SK-N-SH (cell line): Measurements from ENCODE around the gene UBE2E3. TPM values are rescaled to one million over a fixed set of nuclear protein-coding genes. Genes with fewer than 3 reads are reported as not detected.

Experiments
- CTCF ChIA-PET: fragments of 300-600, 350-600 bp; formaldehyde crosslinking; extraction: SDS; loops from one replicate; lab custom pipeline; 2021; lab: Yijun Ruan, JAX
- POLR2A ChIA-PET: fragments of 350-600 bp; sonication (Branson Sonifier 250); formaldehyde crosslinking; extraction: SDS; loops from one replicate; lab custom pipeline; 2020; ENCODE audit warnings: antibody characterized with exemption, inconsistent platforms; lab: Yijun Ruan, JAX
- DNase-seq: peaks from one replicate; pipeline ENCODE4 v3.0.0; 2012
- H2AFZ ChIP-seq: fragments of 200-600 bp; sonication (generic); 2 replicates; pipeline ENCODE4 v1.8.1; 2016; ENCODE audit warnings: antibody characterized with exemption, mild to moderate bottlenecking, low read depth
- H3F3A ChIP-seq: fragments of 200-600 bp; sonication (generic); replicated peaks from 2 replicates; pipeline ENCODE3; 2016; ENCODE audit warnings: antibody characterized with exemption, mild to moderate bottlenecking; ENCODE audit not compliant: insufficient read depth
- H3K27ac ChIP-seq, 2 experiments: fragments of 200-500 bp in 1 of 2; fragments of 200-600 bp in 1 of 2; sonication (Bioruptor generic) in 1 of 2; sonication (generic), shearing (Covaris generic) in 1 of 2; 2 replicates each; pipeline versions ENCODE4 v1.5.1 to v1.6.1; 2014 to 2016; ENCODE audit warnings: low read depth in 2 of 2, inconsistent platforms in 1 of 2, low read length in 1 of 2, mild to moderate bottlenecking in 1 of 2, mixed read lengths in 1 of 2
- H3K27me3 ChIP-seq: fragments of 200-600 bp; sonication (generic), shearing (Covaris generic); 2 replicates; pipeline ENCODE4 v1.6.1; 2016; ENCODE audit warnings: mixed run types; ENCODE audit not compliant: insufficient read depth
- H3K36me3 ChIP-seq, 2 experiments: fragments of 200-500 bp in 1 of 2; fragments of 200-600 bp in 1 of 2; sonication (Bioruptor generic) in 1 of 2; sonication (generic) in 1 of 2; replicated peaks in 1 of 2; 2 replicates each; pipeline versions ENCODE3 to v1.5.1; 2014 to 2016; ENCODE audit warnings: low read length in 1 of 2, mild to moderate bottlenecking in 1 of 2; ENCODE audit not compliant: insufficient read depth in 2 of 2, control insufficient read depth in 1 of 2
- H3K4me1 ChIP-seq, 2 experiments: fragments of 200-500 bp in 1 of 2; fragments of 200-600 bp in 1 of 2; sonication (Bioruptor generic) in 1 of 2; sonication (generic), shearing (Covaris generic) in 1 of 2; 2 replicates each; pipeline versions ENCODE4 v1.5.1 to v1.6.1; 2014 to 2016; ENCODE audit warnings: low read depth in 1 of 2, low read length in 1 of 2, mixed run types in 1 of 2; ENCODE audit not compliant: insufficient read depth in 2 of 2, control insufficient read depth in 1 of 2
- H3K4me2 ChIP-seq: fragments of 200-600 bp; sonication (generic), shearing (Covaris generic); 2 replicates; pipeline ENCODE4 v1.6.1; 2017; ENCODE audit warnings: mixed run types
- H3K4me3 ChIP-seq, 2 experiments: fragments of 200-500 bp in 1 of 2; fragments of 200-600 bp in 1 of 2; sonication (Bioruptor generic) in 1 of 2; sonication (generic), shearing (Covaris generic) in 1 of 2; 2 replicates each; pipeline versions ENCODE4 v1.5.1 to v1.8.1; 2014 to 2016; ENCODE audit warnings: low read depth in 2 of 2, inconsistent platforms in 1 of 2, low read length in 1 of 2, mild to moderate bottlenecking in 1 of 2, mixed read lengths in 1 of 2, moderate library complexity in 1 of 2
- H3K79me2 ChIP-seq: fragments of 200-600 bp; sonication (generic); 2 replicates; pipeline ENCODE4 v1.8.1; 2017; ENCODE audit warnings: mild to moderate bottlenecking; ENCODE audit not compliant: insufficient read depth
- H3K9ac ChIP-seq: fragments of 200-600 bp; sonication (generic); 2 replicates; pipeline ENCODE4 v1.6.1; 2017; ENCODE audit warnings: mixed run types
- H3K9me2 ChIP-seq: fragments of 200-600 bp; sonication (generic); 2 replicates; pipeline ENCODE4 v1.6.1; 2017; ENCODE audit warnings: mixed run types
- H3K9me3 ChIP-seq: fragments of 200-600 bp; sonication (generic); 2 replicates; pipeline ENCODE4 v1.6.1; 2017; ENCODE audit warnings: mixed run types, mild to moderate bottlenecking, moderate library complexity
- H4K20me1 ChIP-seq: fragments of 200-600 bp; sonication (generic); 2 replicates; pipeline ENCODE4 v1.6.1; 2017; ENCODE audit warnings: mild to moderate bottlenecking, mixed run types; ENCODE audit not compliant: insufficient read depth
- CHD2 ChIP-seq: fragments of 150-350 bp; IDR thresholded peaks from 2 replicates; pipeline ENCODE4 v1.6.1; 2018; ENCODE audit warnings: low read length; ENCODE audit not compliant: partially characterized antibody
- EP300 ChIP-seq, 2 experiments: IDR thresholded peaks; 2 replicates each; pipeline versions ENCODE4 v1.4.0 to v1.6.1; 2012; ENCODE audit warnings: borderline replicate concordance in 1 of 2, low read depth in 1 of 2, low read length in 1 of 2
- EZH2phosphoT487 ChIP-seq: fragments of 200-600 bp; sonication (generic); IDR thresholded peaks from 2 replicates; pipeline ENCODE4 v1.6.1; 2017; ENCODE audit warnings: low read depth, mixed run types, mild to moderate bottlenecking, antibody characterized with exemption, moderate library complexity, borderline replicate concordance
- FOSL2 ChIP-seq: IDR thresholded peaks from 2 replicates; pipeline ENCODE4 v1.4.0; 2012; ENCODE audit warnings: low read depth, mild to moderate bottlenecking, moderate library complexity, borderline replicate concordance
- FOXJ3 ChIP-seq: sonication (generic); formaldehyde crosslinking; IDR thresholded peaks from 2 replicates; pipeline ENCODE4 v1.5.1; 2020; ENCODE audit warnings: mild to moderate bottlenecking, missing genetic modification reagents
- FOXM1 ChIP-seq: IDR thresholded peaks from 2 replicates; pipeline ENCODE4 v1.4.0; 2012; ENCODE audit warnings: low read depth, mild to moderate bottlenecking
- GATA2 ChIP-seq: sonication (generic); formaldehyde crosslinking; IDR thresholded peaks from 2 replicates; pipeline ENCODE4 v1.5.0; 2020; ENCODE audit warnings: mild to moderate bottlenecking, missing genetic modification reagents
- JUND ChIP-seq: IDR thresholded peaks from 2 replicates; pipeline ENCODE4 v1.4.0; 2012
- MAX ChIP-seq: IDR thresholded peaks from 2 replicates; pipeline ENCODE4 v1.4.0; 2012; ENCODE audit warnings: low read depth
- MEF2A ChIP-seq: IDR thresholded peaks from 2 replicates; pipeline ENCODE4 v1.4.0; 2012; ENCODE audit warnings: low read depth, borderline replicate concordance
- MXI1 ChIP-seq: IDR thresholded peaks from 2 replicates; pipeline ENCODE4 v1.6.1; 2012; ENCODE audit warnings: mild to moderate bottlenecking, low read depth, low read length, improper control_type of control experiment
- NFIC ChIP-seq: IDR thresholded peaks from 2 replicates; pipeline ENCODE4 v1.4.0; 2012; ENCODE audit warnings: borderline replicate concordance
- POLR2AphosphoS5 ChIP-seq: IDR thresholded peaks from 2 replicates; pipeline ENCODE4 v1.6.1; 2012; ENCODE audit warnings: low read depth, low read length
- RAD21 ChIP-seq: IDR thresholded peaks from 2 replicates; pipeline ENCODE4 v1.6.1; 2012; ENCODE audit warnings: mild to moderate bottlenecking, low read length
- RXRA ChIP-seq: IDR thresholded peaks from 2 replicates; pipeline ENCODE4 v1.4.0; 2012; ENCODE audit warnings: low read depth, mild to moderate bottlenecking, borderline replicate concordance
- TCF12 ChIP-seq: IDR thresholded peaks from 2 replicates; pipeline ENCODE4 v1.4.0; 2012
- TEAD4 ChIP-seq: IDR thresholded peaks from 2 replicates; pipeline ENCODE4 v1.4.0; 2012; ENCODE audit warnings: mild to moderate bottlenecking, borderline replicate concordance; ENCODE audit not compliant: insufficient read depth
- USF2 ChIP-seq: fragments of 150-350 bp; IDR thresholded peaks from 2 replicates; pipeline ENCODE4 v1.6.1; 2017; ENCODE audit warnings: antibody characterized with exemption, low read length, low read depth, borderline replicate concordance
- YY1 ChIP-seq: IDR thresholded peaks from 2 replicates; pipeline ENCODE4 v1.4.0; 2012; ENCODE audit warnings: low read depth, mild to moderate bottlenecking
- ZBTB33 ChIP-seq: IDR thresholded peaks from 2 replicates; pipeline ENCODE4 v1.4.0; 2012; ENCODE audit warnings: low read depth, borderline replicate concordance
- WGBS: methylation state at CpG from one replicate; pipeline ENCODE4 v1.1.6; 2017; ENCODE audit warnings: low lambda C conversion rate; 5-methylcytosine and 5-hydroxymethylcytosine counted together
- polyA plus RNA-seq, 3 experiments: library from polyadenylated mRNA; depleted of rRNA; stranded (reverse); fragments of >200 nt; gene quantifications; 2 replicates each; pipeline ENCODE4 v1.2.3, GENCODE V29; 2012
- TF ChIP-seq, protein P1 (sequence below): IDR thresholded peaks from 2 replicates; pipeline ENCODE4 v1.6.1; 2012; ENCODE audit warnings: mild to moderate bottlenecking, low read depth, low read length, moderate library complexity

Gene UBE2E3
- polyA plus RNA-seq, 1 of the 3 experiments (the other 2 are of a cell fraction) = 62.9 TPM

- H3K79me2 ChIP-seq = no peaks in the 10 kb centered on the region
- no peaks in the 10 kb centered on the region for H3K27me3 ChIP-seq
- DNase-seq = no peak
- no peaks in the 10 kb centered on the region for H3K9me2 ChIP-seq
- ChIA-PET POLR2A (no interaction called here), CTCF (interaction anchor here (1.3 to 3.6 kb wide), 3 partner anchors 126 to 465 kb away, joined by 5 to 65 read pairs (median 24); partner anchors contain the start of gene ITGA4)
- 88% methylated on average over 2 of the region's 2 CpGs for WGBS
- no peak overlapping the region for H2AFZ ChIP-seq
- no peak overlapping the region; the same call in 1 of the 2 replicates for H3K9ac ChIP-seq
- no peaks in the 10 kb centered on the region for H4K20me1 ChIP-seq
- H3K4me2 ChIP-seq = peak overlapping the region; percentile 7; the same call in 1 of the 2 replicates
- peaks cover 3% of the 10 kb centered on the region for H3F3A ChIP-seq
- no peak overlapping the region for H3K4me3 ChIP-seq
- peaks cover 16 to 19% of the 10 kb centered on the region in 2 experiments; a peak in 3 of 4 replicates for H3K4me1 ChIP-seq
- TF ChIP-seq TEAD4 (peak; percentile 82; the same call in 1 of the 2 replicates), FOXM1 (no peak; the same call in 1 of the 2 replicates), MEF2A (peak; percentile 72), TCF12 (peak; percentile 88), EP300 (IDR thresholded peaks at IDR 0.05; ENCODE audit: borderline replicate concordance in 1 of 2, low read depth in 1 of 2, low read length in 1 of 2) (peak in 1 of 2 experiments; percentile 86; a peak in 2 of 4 replicates), NFIC (peak; percentile 68; the same call in 1 of the 2 replicates), POLR2AphosphoS5 (peak; percentile 60; the same call in 1 of the 2 replicates), RAD21 (0 out of 2 replicates have a peak, but pooled peaks have one; percentile 9), FOSL2 (peak; percentile 99), GATA2 (no peak), MAX (peak; percentile 38; the same call in 1 of the 2 replicates), FOXJ3 (CRISPR knock-in tag) (no peak), EZH2phosphoT487 (no peak), USF2 (no peak), RXRA (peak; percentile 100), CHD2 (no peak), YY1 (no peak), ZBTB33 (0 out of 2 replicates have a peak, but pooled peaks have one; percentile 69), MXI1 (no peak), JUND (peak; percentile 97)
- TF ChIP-seq, protein P1, sequence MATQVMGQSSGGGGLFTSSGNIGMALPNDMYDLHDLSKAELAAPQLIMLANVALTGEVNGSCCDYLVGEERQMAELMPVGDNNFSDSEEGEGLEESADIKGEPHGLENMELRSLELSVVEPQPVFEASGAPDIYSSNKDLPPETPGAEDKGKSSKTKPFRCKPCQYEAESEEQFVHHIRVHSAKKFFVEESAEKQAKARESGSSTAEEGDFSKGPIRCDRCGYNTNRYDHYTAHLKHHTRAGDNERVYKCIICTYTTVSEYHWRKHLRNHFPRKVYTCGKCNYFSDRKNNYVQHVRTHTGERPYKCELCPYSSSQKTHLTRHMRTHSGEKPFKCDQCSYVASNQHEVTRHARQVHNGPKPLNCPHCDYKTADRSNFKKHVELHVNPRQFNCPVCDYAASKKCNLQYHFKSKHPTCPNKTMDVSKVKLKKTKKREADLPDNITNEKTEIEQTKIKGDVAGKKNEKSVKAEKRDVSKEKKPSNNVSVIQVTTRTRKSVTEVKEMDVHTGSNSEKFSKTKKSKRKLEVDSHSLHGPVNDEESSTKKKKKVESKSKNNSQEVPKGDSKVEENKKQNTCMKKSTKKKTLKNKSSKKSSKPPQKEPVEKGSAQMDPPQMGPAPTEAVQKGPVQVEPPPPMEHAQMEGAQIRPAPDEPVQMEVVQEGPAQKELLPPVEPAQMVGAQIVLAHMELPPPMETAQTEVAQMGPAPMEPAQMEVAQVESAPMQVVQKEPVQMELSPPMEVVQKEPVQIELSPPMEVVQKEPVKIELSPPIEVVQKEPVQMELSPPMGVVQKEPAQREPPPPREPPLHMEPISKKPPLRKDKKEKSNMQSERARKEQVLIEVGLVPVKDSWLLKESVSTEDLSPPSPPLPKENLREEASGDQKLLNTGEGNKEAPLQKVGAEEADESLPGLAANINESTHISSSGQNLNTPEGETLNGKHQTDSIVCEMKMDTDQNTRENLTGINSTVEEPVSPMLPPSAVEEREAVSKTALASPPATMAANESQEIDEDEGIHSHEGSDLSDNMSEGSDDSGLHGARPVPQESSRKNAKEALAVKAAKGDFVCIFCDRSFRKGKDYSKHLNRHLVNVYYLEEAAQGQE = peak; percentile 56; the same call in 1 of the 2 replicates
- peak overlapping the region; percentile 58 to 91 for H3K27ac ChIP-seq
- no peaks in the 10 kb centered on the region for H3K9me3 ChIP-seq
- no peaks in the 10 kb centered on the region for H3K36me3 ChIP-seq
Measured at GRCh38 chr2:181106789-181107627, 126.6 kb downstream of the UBE2E3 start.
